Mesendoderm (in vitro differentiated cells): Measurements from ENCODE around the gene CMTM3. TPM values are rescaled to one million over a fixed set of nuclear protein-coding genes. Genes with fewer than 3 reads are reported as not detected.

ENCODE experiments used
- DNase-seq: peaks from one replicate; pipeline ENCODE4 v3.0.0; 2013
- H2AK5ac ChIP-seq: 2 replicates; pipeline ENCODE4 v1.6.1; 2013; ENCODE audit warnings: low read length, inconsistent platforms
- H2BK120ac ChIP-seq: 2 replicates; pipeline ENCODE4 v1.6.1; 2013; ENCODE audit warnings: low read depth, mild to moderate bottlenecking, low read length, moderate library complexity, mixed read lengths
- H2BK15ac ChIP-seq: replicated peaks from 2 replicates; pipeline ENCODE4 v1.6.1; 2013; ENCODE audit warnings: low read depth, mild to moderate bottlenecking, moderate library complexity
- H2BK5ac ChIP-seq: 2 replicates; pipeline ENCODE4 v1.6.1; 2013; ENCODE audit warnings: low read length, inconsistent platforms
- H3K18ac ChIP-seq: 2 replicates; pipeline ENCODE4 v1.6.1; 2013; ENCODE audit warnings: mild to moderate bottlenecking, low read length, mixed read lengths
- H3K23ac ChIP-seq: one replicate; pipeline ENCODE4 v1.6.1; 2013; ENCODE audit warnings: low read length
- H3K27ac ChIP-seq: 2 replicates; pipeline ENCODE4 v1.5.1; 2013; ENCODE audit warnings: low read depth, mild to moderate bottlenecking, inconsistent platforms, low read length, moderate library complexity
- H3K27me3 ChIP-seq: 2 replicates; pipeline ENCODE4 v1.6.1; 2013; ENCODE audit warnings: low read length, control low read depth, mild to moderate bottlenecking, inconsistent platforms; ENCODE audit not compliant: insufficient read depth, poor library complexity
- H3K36me3 ChIP-seq: 2 replicates; pipeline ENCODE4 v1.6.1; 2013; ENCODE audit warnings: low read length, inconsistent platforms; ENCODE audit not compliant: control insufficient read depth, insufficient read depth
- H3K4ac ChIP-seq: one replicate; pipeline ENCODE4 v1.6.1; 2013; ENCODE audit warnings: low read depth, mild to moderate bottlenecking, low read length, moderate library complexity
- H3K4me1 ChIP-seq: 2 replicates; pipeline ENCODE4 v1.6.1; 2013; ENCODE audit warnings: low read depth, low read length, inconsistent platforms; ENCODE audit not compliant: control insufficient read depth
- H3K4me2 ChIP-seq: 2 replicates; pipeline ENCODE4 v1.6.1; 2013; ENCODE audit warnings: low read length
- H3K4me3 ChIP-seq: 2 replicates; pipeline ENCODE4 v1.5.1; 2013; ENCODE audit warnings: mild to moderate bottlenecking, low read length
- H3K56ac ChIP-seq: one replicate; pipeline ENCODE4 v1.6.1; 2013; ENCODE audit warnings: low read length
- H3K79me1 ChIP-seq: 2 replicates; pipeline ENCODE4 v1.6.1; 2013; ENCODE audit warnings: low read length, inconsistent platforms
- H3K79me2 ChIP-seq: 2 replicates; pipeline ENCODE4 v1.6.1; 2013; ENCODE audit warnings: mild to moderate bottlenecking, low read length; ENCODE audit not compliant: control insufficient read depth, insufficient read depth
- H3K9ac ChIP-seq: 2 replicates; pipeline ENCODE4 v1.6.1; 2013; ENCODE audit warnings: low read length, inconsistent platforms
- H4K5ac ChIP-seq: one replicate; pipeline ENCODE4 v1.6.1; 2013; ENCODE audit warnings: low read length
- H4K8ac ChIP-seq: one replicate; pipeline ENCODE4 v1.6.1; 2013; ENCODE audit warnings: low read depth, mild to moderate bottlenecking, control low read depth, low read length, moderate library complexity
- WGBS: extraction: QIAGEN DNeasy Blood & Tissue Kit; methylation state at CpG from one replicate; pipeline ENCODE4 v1.1.7; 2013; ENCODE audit warnings: low lambda C conversion rate, missing lambda C conversion rate; ENCODE audit not compliant: insufficient coverage; ENCODE audit errors: extremely low coverage; 5-methylcytosine and 5-hydroxymethylcytosine counted together
- polyA plus RNA-seq, 2 experiments: library from polyadenylated mRNA; stranded (reverse); fragments of 200-250 nt; gene quantifications; one replicate each; pipeline ENCODE4 v1.2.3, GENCODE V29; 2013

CMTM3 gene
- 49.4 TPM for polyA plus RNA-seq (2013, experiment 1 of 2)
- polyA plus RNA-seq (2013, experiment 2 of 2): 49.0 TPM

GRCh38 chr16:66604376-66605176 lies at the start of gene CMTM3:
Gene CMTM3 (plus strand): TSS chr16:66604704. CDS start chr16:66604806, 102 bp downstream.
- Histone ChIP-seq H3K79me1 (peaks cover 3% of the 10 kb centered on the region), H3K27ac (peak within 1 kb of the TSS; percentile 68), H4K8ac (no peak within 1 kb of the TSS), H3K18ac (peak within 1 kb of the TSS; percentile 98), H4K5ac (no peak within 1 kb of the TSS), H3K9ac (peak within 1 kb of the TSS; percentile 85), H3K4me2 (peak within 1 kb of the TSS; percentile 95), H3K4ac (peak within 1 kb of the TSS; percentile 100), H2BK120ac (peak within 1 kb of the TSS; percentile 35), H3K23ac (peak within 1 kb of the TSS; percentile 57), H3K79me2 (peaks cover 5% of the 10 kb centered on the region), H3K56ac (peak within 1 kb of the TSS; percentile 96), H3K27me3 (no peaks in the 10 kb centered on the region), H2BK5ac (peak within 1 kb of the TSS; percentile 22), H3K36me3 (no peaks in the 10 kb centered on the region), H3K4me3 (peak within 1 kb of the TSS; percentile 62), H3K4me1 (peaks cover 9% of the 10 kb centered on the region), H2BK15ac (no peak within 1 kb of the TSS), H2AK5ac (no peak within 1 kb of the TSS)
- DNase-seq: peak; percentile 78
- no CpG with 5 or more reads among the region's 96 CpGs for WGBS

GRCh38 chr16:66560107-66560506 lies 44.4 kb upstream of the CMTM3 start:
- Histone ChIP-seq H3K27ac (no peak overlapping the region), H3K9ac (no peak overlapping the region), H3K23ac (no peak overlapping the region), H3K79me1 (no peaks in the 10 kb centered on the region), H2BK120ac (no peak overlapping the region), H3K56ac (no peak overlapping the region), H3K36me3 (no peaks in the 10 kb centered on the region), H3K4ac (no peak overlapping the region), H2BK15ac (no peak overlapping the region), H4K8ac (no peak overlapping the region), H3K79me2 (no peaks in the 10 kb centered on the region), H3K18ac (no peak overlapping the region), H3K4me2 (no peak overlapping the region), H3K27me3 (no peaks in the 10 kb centered on the region), H2BK5ac (no peak overlapping the region), H2AK5ac (no peak overlapping the region), H4K5ac (no peak overlapping the region), H3K4me1 (no peaks in the 10 kb centered on the region), H3K4me3 (no peak overlapping the region)
- DNase-seq: no peak
- WGBS: no CpG with 5 or more reads among the region's 1 CpG

- no peak overlapping the region for H4K5ac ChIP-seq
- H2BK5ac ChIP-seq: no peak overlapping the region
- H3K27ac ChIP-seq: no peak overlapping the region
- no peaks in the 10 kb centered on the region for H3K79me2 ChIP-seq
- H3K4me2 ChIP-seq: no peak overlapping the region
- no CpG with 5 or more reads among the region's 3 CpGs for WGBS
- H3K27me3 ChIP-seq: no peaks in the 10 kb centered on the region
- no peak overlapping the region for H3K4ac ChIP-seq
- no peak overlapping the region for H2BK15ac ChIP-seq
- no peaks in the 10 kb centered on the region for H3K79me1 ChIP-seq
- H2AK5ac ChIP-seq: no peak overlapping the region
- no peak overlapping the region for H3K9ac ChIP-seq
- no peaks in the 10 kb centered on the region for H3K36me3 ChIP-seq
- no peaks in the 10 kb centered on the region for H3K4me1 ChIP-seq
- DNase-seq: no peak
- no peak overlapping the region for H4K8ac ChIP-seq
- no peak overlapping the region for H3K23ac ChIP-seq
- no peak overlapping the region for H3K4me3 ChIP-seq
- H3K18ac ChIP-seq: no peak overlapping the region
- H2BK120ac ChIP-seq: no peak overlapping the region
- H3K56ac ChIP-seq: no peak overlapping the region
These were observed 43.0 kb upstream of the CMTM3 start for GRCh38 chr16:66561381-66562080.

DNA sequence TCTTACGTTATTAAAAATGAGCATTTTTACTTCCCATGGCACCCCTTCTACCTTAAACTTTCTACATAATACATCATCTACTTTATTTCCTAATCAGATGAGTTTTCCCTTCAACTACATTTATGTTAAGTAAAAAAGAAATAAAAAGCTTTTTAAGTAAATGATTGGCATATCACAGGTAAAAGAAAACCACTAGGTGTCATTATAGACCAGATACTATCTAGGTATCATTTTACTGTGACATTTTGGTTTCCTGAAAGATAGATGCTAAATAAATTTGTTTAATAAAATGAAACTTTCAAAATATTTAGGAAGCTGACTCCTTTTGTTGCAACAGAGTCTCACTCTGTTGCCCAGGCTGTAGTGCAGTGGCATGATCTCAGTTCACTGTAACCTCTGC lies 42.1 kb upstream of the CMTM3 start:
- no peak overlapping the region for H3K4me3 ChIP-seq
- no peaks in the 10 kb centered on the region for H3K79me1 ChIP-seq
- no peak overlapping the region for H2BK120ac ChIP-seq
- H3K79me2 ChIP-seq: no peaks in the 10 kb centered on the region
- no peaks in the 10 kb centered on the region for H3K36me3 ChIP-seq
- 100% methylated on average over 1 of the region's 1 CpG for WGBS
- H3K18ac ChIP-seq: no peak overlapping the region
- no peak overlapping the region for H4K8ac ChIP-seq
- no peak overlapping the region for H3K9ac ChIP-seq
- H3K4ac ChIP-seq: no peak overlapping the region
- H2BK15ac ChIP-seq: no peak overlapping the region
- H4K5ac ChIP-seq: no peak overlapping the region
- no peaks in the 10 kb centered on the region for H3K4me1 ChIP-seq
- DNase-seq: no peak
- no peaks in the 10 kb centered on the region for H3K27me3 ChIP-seq
- no peak overlapping the region for H3K23ac ChIP-seq
- no peak overlapping the region for H3K4me2 ChIP-seq
- H2BK5ac ChIP-seq: no peak overlapping the region
- H2AK5ac ChIP-seq: no peak overlapping the region
- no peak overlapping the region for H3K56ac ChIP-seq
- H3K27ac ChIP-seq: no peak overlapping the region

GRCh38 chr16:66562986-66563385 lies 41.5 kb upstream of the CMTM3 start:
- H2BK5ac ChIP-seq: no peak overlapping the region
- no peak overlapping the region for H3K9ac ChIP-seq
- H3K27ac ChIP-seq: no peak overlapping the region
- no peaks in the 10 kb centered on the region for H3K27me3 ChIP-seq
- H3K18ac ChIP-seq: no peak overlapping the region
- no CpG with 5 or more reads among the region's 2 CpGs for WGBS
- no peak overlapping the region for H3K4me2 ChIP-seq
- H3K4me3 ChIP-seq: no peak overlapping the region
- no peak overlapping the region for H2BK120ac ChIP-seq
- no peak overlapping the region for H3K23ac ChIP-seq
- H4K8ac ChIP-seq: no peak overlapping the region
- no peaks in the 10 kb centered on the region for H3K79me1 ChIP-seq
- no peaks in the 10 kb centered on the region for H3K79me2 ChIP-seq
- no peaks in the 10 kb centered on the region for H3K36me3 ChIP-seq
- no peak overlapping the region for H3K56ac ChIP-seq
- no peak overlapping the region for H2AK5ac ChIP-seq
- H4K5ac ChIP-seq: no peak overlapping the region
- H3K4me1 ChIP-seq: no peaks in the 10 kb centered on the region
- no peak overlapping the region for H3K4ac ChIP-seq
- no peak for DNase-seq
- H2BK15ac ChIP-seq: no peak overlapping the region
